T-helper 2 cell treated with Interferon-gamma antibody and Interleukin-4, amounts not matched to agents 5 μg/mL and 100 μg/mL, for 36 hours (primary cell): ENCODE measurements around the gene PLCH1.
"Not testable (repeated sequence)": the region's sequence is repeated elsewhere in the genome, so short reads cannot be mapped to it uniquely, and the experiment has no call there.

ENCODE experiments used
- DNase-seq: peaks from one replicate; pipeline ENCODE4 v3.0.0; 2021; ENCODE audit warnings: low spot score
- H3K27ac Mint-ChIP-seq: one replicate; pipeline ENCODE4 v1.8.0; 2021; ENCODE audit warnings: mild to moderate bottlenecking, mixed read lengths
- H3K27me3 Mint-ChIP-seq: one replicate; pipeline ENCODE4 v1.8.0; 2021; ENCODE audit warnings: low read depth, mixed read lengths
- H3K36me3 Mint-ChIP-seq: one replicate; pipeline ENCODE4 v1.8.0; 2021; ENCODE audit warnings: low read depth, mixed read lengths
- H3K4me1 Mint-ChIP-seq: one replicate; pipeline ENCODE4 v1.8.0; 2021; ENCODE audit warnings: low read depth, mixed read lengths
- H3K4me3 Mint-ChIP-seq: one replicate; pipeline ENCODE4 v1.8.0; 2022; ENCODE audit warnings: mild to moderate bottlenecking, moderate library complexity, mixed read lengths
- H3K9me3 Mint-ChIP-seq: one replicate; pipeline ENCODE4 v1.8.0; 2021; ENCODE audit warnings: mixed read lengths

PLCH1 gene

DNA sequence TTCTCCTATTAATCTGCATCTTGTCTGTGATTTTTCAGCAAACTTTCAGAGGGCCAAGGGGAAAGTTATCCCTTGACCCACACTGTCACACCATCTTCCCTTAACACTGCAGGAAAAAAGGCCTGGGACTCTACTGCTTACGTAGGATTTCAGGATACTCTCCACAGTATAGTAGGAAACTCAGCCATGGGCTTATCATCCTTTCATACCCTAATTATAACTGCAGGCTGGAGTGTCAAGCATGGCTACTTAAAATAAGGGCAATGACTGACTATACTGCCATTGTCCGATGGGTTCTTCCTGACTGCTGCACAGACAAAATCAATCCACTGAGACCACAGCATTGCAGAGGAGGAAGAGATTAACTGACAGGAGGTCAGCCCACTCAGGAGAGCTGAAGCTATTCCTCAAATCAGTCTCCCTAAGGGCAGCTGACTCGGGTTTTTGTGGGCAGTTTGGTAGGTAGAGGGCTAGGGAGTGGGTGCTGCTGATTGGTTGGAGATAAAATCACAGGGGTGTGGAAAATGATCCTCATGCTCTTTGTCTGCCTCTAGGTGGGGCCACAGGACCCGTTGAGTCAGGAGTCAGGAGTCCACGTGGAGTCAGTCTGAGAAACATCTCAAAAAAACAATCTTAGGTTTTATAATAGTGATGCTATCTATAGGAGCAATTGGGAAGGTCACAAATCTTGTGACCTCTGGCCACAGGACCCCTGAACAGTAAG is 333.2 kb downstream of the PLCH1 start:
- H3K4me3 Mint-ChIP-seq, result no peak overlapping the region

GRCh38 chr3:155409336-155409735 is 335.5 kb downstream of the PLCH1 start:
- Mint-ChIP-seq H3K4me3 (no peak overlapping the region), H3K27ac (no peak overlapping the region), H3K9me3 (no peaks in the 10 kb centered on the region), H3K4me1 (peaks cover 2% of the 10 kb centered on the region), H3K36me3 (no peaks in the 10 kb centered on the region), H3K27me3 (no peaks in the 10 kb centered on the region)
- DNase-seq, result no peak

More for the DNA sequence above, 333.2 kb downstream of the PLCH1 start:
- no peaks in the 10 kb centered on the region for H3K27me3 Mint-ChIP-seq
- H3K27ac Mint-ChIP-seq, result no peak overlapping the region
- H3K4me1 Mint-ChIP-seq, result peaks cover 2% of the 10 kb centered on the region
- DNase-seq, result peak; percentile 6
- H3K36me3 Mint-ChIP-seq, result no peaks in the 10 kb centered on the region
- H3K9me3 Mint-ChIP-seq, result no peaks in the 10 kb centered on the region

DNA sequence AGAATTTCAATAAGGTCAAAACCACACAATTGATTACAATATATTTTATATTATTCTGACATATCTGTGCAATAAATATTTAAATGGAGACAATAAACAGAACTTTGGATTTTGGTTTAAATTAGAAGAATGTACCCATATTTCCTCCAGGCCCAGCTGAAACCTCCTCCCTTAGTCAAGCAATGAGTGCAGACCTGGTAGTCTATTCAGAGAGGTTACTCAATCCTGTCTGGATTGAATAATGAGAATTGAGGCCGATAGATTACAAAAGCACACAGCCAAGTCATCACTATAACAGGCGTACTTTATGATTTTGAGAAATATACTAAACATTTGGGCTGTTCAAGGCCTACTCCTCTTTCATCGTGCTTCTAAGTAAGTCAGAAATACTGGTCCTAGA is 336.9 kb downstream of the PLCH1 start:
- H3K4me3 Mint-ChIP-seq, result no peak overlapping the region
- no peaks in the 10 kb centered on the region for H3K27me3 Mint-ChIP-seq
- DNase-seq, result no peak
- H3K9me3 Mint-ChIP-seq, result no peaks in the 10 kb centered on the region
- peaks cover 2% of the 10 kb centered on the region for H3K4me1 Mint-ChIP-seq
- H3K36me3 Mint-ChIP-seq, result no peaks in the 10 kb centered on the region
- no peak overlapping the region for H3K27ac Mint-ChIP-seq

- Mint-ChIP-seq H3K9me3 (no peaks in the 10 kb centered on the region), H3K27ac (no peak overlapping the region), H3K4me1 (peaks cover 2% of the 10 kb centered on the region), H3K4me3 (no peak overlapping the region), H3K27me3 (no peaks in the 10 kb centered on the region), H3K36me3 (no peaks in the 10 kb centered on the region)
- DNase-seq, result no peak
Observed at GRCh38 chr3:155407331-155407730, 337.5 kb downstream of the PLCH1 start.

DNA sequence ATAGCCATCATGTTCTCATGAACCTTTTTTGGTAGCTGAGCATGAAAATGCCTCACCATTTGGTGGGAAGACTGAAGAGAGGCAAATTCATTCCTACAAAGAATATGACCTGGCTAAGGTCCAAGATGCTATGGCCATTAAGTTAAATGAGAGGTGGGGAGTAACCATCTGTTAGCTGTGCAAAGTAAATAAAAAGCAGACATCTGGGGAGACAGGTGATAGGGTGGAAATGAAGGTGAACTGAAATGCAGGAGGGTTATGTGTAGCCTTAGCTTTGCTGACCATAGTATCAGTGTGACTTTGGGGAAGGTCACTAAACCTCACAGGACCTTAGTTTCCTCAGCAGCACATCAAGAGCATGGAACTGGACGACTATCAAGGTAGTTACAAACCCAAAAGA is 340.4 kb downstream of the PLCH1 start:
- H3K27me3 Mint-ChIP-seq, result no peaks in the 10 kb centered on the region
- H3K36me3 Mint-ChIP-seq, result no peaks in the 10 kb centered on the region
- H3K27ac Mint-ChIP-seq, result no peak overlapping the region
- no peak overlapping the region for H3K4me3 Mint-ChIP-seq
- DNase-seq, result no peak
- H3K4me1 Mint-ChIP-seq, result no peaks in the 10 kb centered on the region
- no peaks in the 10 kb centered on the region for H3K9me3 Mint-ChIP-seq

DNA sequence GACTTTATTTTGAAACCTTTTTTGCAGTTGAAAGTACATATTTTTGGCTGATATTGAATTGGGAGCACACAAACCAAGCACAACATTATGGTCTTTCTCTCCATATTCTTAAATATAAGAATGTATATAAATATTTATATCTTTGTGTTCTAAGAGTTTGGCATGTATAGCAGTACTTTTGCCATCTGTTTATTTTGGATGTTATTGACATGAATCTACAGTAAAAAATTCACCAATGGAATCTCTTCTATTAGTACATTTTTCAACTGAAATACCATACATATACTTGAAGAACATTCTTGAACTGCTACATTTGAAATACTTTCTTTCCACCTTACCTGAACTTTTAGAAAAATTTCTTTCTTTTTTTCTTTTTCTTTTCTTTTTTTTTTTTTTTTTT is 342.2 kb downstream of the PLCH1 start:
- Mint-ChIP-seq H3K4me1 (no peaks in the 10 kb centered on the region), H3K27me3 (no peaks in the 10 kb centered on the region), H3K4me3 (no peak overlapping the region), H3K27ac (no peak overlapping the region), H3K36me3 (no peaks in the 10 kb centered on the region), H3K9me3 (no peaks in the 10 kb centered on the region)
- no peak for DNase-seq

DNA sequence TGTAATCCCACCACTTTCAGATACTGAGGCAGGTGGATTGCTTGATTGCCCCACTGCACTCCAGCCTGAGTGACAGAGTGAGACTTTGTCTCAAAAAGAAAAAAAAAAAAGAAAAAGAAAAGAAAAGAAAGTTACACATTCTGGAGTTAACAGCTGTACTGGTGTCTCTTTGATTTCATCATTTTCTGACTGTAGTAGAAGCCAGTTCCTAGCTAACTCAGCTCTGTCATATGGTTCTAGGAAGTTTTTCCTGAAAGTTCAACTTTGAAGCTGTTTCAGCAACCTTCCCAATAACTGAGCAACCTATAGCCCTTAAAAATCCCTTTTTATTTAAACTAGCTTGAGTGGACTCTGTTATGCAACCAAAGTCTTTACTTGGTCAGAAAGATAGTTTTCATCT is 346.8 kb downstream of the PLCH1 start:
- no peak overlapping the region for H3K27ac Mint-ChIP-seq
- H3K9me3 Mint-ChIP-seq, result peaks cover 11% of the 10 kb centered on the region
- H3K36me3 Mint-ChIP-seq, result no peaks in the 10 kb centered on the region
- H3K27me3 Mint-ChIP-seq, result no peaks in the 10 kb centered on the region
- H3K4me3 Mint-ChIP-seq, result no peak overlapping the region
- no peak for DNase-seq
- H3K4me1 Mint-ChIP-seq, result no peaks in the 10 kb centered on the region

DNA sequence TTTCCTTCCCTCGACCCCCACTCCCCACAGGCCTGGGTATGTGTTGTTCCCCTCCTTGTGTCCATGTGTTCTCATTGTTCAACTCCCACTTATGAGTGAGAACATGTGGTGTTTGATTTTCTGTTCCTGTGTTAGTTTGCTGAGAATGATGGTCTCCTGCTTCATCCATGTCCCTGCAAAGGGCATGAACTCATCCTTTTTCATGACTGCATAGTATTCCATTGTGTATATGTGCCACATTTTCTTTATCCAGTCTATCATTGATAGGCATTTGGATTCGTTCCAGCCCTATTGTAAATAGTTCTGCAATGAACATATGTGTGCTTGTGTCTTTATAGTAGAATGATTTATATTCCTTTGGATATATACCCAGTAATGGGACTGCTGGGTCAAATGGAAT is 350.0 kb downstream of the PLCH1 start:
- not testable (repeated sequence) for DNase-seq, H3K4me1 Mint-ChIP-seq, H3K27ac Mint-ChIP-seq, H3K36me3 Mint-ChIP-seq, H3K27me3 Mint-ChIP-seq, H3K4me3 Mint-ChIP-seq
- H3K9me3 Mint-ChIP-seq, result peaks cover 11% of the 10 kb centered on the region

- Mint-ChIP-seq H3K27ac (no peak overlapping the region), H3K27me3 (no peaks in the 10 kb centered on the region), H3K36me3 (no peaks in the 10 kb centered on the region), H3K9me3 (peaks cover 11% of the 10 kb centered on the region), H3K4me1 (no peaks in the 10 kb centered on the region), H3K4me3 (no peak overlapping the region)
- DNase-seq, result no peak
Observed at GRCh38 chr3:155394240-155394639, 350.6 kb downstream of the PLCH1 start.

- H3K4me3 Mint-ChIP-seq, result no peak overlapping the region
- peaks cover 11% of the 10 kb centered on the region for H3K9me3 Mint-ChIP-seq
- no peak overlapping the region for H3K27ac Mint-ChIP-seq
- no peaks in the 10 kb centered on the region for H3K36me3 Mint-ChIP-seq
- no peak for DNase-seq
- H3K27me3 Mint-ChIP-seq, result peaks cover 3% of the 10 kb centered on the region
- H3K4me1 Mint-ChIP-seq, result no peaks in the 10 kb centered on the region
Observed at GRCh38 chr3:155393316-155393715, 351.6 kb downstream of the PLCH1 start.

DNA sequence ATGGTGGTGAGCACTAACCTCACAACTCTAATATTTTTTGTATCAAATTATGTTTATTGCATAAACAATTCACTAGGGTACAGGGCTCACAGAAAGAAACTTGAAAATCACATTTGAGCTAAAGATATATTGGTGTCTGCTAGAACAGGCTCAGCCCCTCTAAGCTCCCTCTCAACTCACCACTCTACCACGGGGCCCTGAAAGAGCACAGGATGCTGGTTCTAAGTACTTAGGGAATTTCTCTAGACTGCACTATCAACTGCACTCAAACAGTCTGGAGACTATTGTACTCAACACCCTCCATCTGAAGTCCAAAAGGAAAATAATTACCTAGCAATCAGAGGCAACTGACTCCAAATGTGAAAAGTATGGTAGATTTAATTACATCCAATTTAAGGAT is 352.7 kb downstream of the PLCH1 start:
- H3K4me1 Mint-ChIP-seq, result no peaks in the 10 kb centered on the region
- no peak overlapping the region for H3K4me3 Mint-ChIP-seq
- no peaks in the 10 kb centered on the region for H3K36me3 Mint-ChIP-seq
- no peak overlapping the region for H3K27ac Mint-ChIP-seq
- peaks cover 5% of the 10 kb centered on the region for H3K27me3 Mint-ChIP-seq
- no peak for DNase-seq
- peaks cover 11% of the 10 kb centered on the region for H3K9me3 Mint-ChIP-seq

DNA sequence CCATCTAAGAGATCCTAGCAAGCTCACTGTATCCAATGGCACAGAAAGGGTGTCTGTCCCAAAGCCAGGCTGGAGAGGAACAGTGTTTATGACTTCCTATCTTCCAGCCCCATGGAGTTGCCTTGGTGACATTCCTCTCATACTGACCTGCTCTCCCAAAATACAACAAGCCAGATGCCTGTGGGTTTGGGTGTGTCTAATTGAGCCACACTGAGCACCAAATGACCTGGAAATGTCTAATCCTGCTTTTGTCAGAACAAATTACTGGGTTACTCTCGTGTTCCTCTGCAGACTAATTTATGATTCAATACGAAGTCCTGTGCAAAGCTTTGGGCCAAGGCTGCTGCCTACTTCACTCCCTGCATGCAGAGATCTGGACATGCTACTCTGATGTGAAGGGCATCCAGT is 353.3 kb downstream of the PLCH1 start:
- Mint-ChIP-seq H3K36me3 (no peaks in the 10 kb centered on the region), H3K9me3 (peaks cover 11% of the 10 kb centered on the region), H3K27ac (no peak overlapping the region), H3K4me1 (no peaks in the 10 kb centered on the region), H3K27me3 (peaks cover 5% of the 10 kb centered on the region), H3K4me3 (no peak overlapping the region)
- DNase-seq, result no peak

GRCh38 chr3:155391104-155391503 is 353.8 kb downstream of the PLCH1 start:
- no peaks in the 10 kb centered on the region for H3K36me3 Mint-ChIP-seq
- peaks cover 11% of the 10 kb centered on the region for H3K9me3 Mint-ChIP-seq
- DNase-seq, result no peak
- H3K4me3 Mint-ChIP-seq, result no peak overlapping the region
- no peaks in the 10 kb centered on the region for H3K4me1 Mint-ChIP-seq
- H3K27ac Mint-ChIP-seq, result no peak overlapping the region
- H3K27me3 Mint-ChIP-seq, result peaks cover 5% of the 10 kb centered on the region

DNA sequence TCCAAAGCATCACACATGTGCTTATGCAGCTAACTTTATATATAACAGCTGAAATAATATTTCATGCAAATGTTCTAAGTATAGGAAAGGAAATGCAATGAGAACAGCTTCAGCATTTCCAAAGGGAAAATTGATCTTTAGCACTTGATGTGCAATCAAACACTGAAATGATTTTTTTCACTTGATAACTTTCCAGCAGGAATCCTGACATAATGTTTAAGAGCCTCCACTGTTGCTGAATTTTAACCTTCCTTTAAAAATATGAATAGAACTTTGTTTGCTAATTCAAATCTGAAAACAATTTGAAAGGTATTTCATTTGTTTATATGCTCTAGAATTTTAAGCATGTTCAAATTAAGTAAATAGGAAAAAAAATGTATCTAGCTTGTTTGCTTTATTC is 354.5 kb downstream of the PLCH1 start:
- Mint-ChIP-seq H3K4me1 (no peaks in the 10 kb centered on the region), H3K27me3 (peaks cover 5% of the 10 kb centered on the region), H3K27ac (no peak overlapping the region), H3K9me3 (peaks cover 7% of the 10 kb centered on the region), H3K4me3 (no peak overlapping the region), H3K36me3 (no peaks in the 10 kb centered on the region)
- DNase-seq, result no peak

DNA sequence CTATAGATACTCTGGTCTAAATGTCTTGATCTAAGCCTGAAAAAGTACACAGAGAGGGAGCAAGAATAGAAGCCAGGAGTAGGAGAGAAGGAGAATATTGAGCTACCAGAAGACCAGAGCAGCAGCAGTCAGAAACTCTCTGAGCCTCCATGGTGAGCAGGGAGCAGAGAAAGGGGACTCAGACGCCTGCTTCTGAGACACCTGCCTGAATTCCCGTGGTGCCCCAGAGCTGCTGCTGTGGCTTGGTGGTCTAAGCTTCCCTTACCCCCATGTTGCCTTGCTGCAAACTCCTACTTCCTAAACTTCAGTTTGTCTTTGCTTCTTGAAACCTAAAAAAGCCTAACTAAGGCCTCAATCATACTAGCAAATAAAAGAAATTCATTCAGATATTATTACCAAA is 356.5 kb downstream of the PLCH1 start:
- Mint-ChIP-seq H3K27ac (no peak overlapping the region), H3K4me1 (no peaks in the 10 kb centered on the region), H3K27me3 (peaks cover 5% of the 10 kb centered on the region), H3K9me3 (no peaks in the 10 kb centered on the region), H3K4me3 (no peak overlapping the region), H3K36me3 (no peaks in the 10 kb centered on the region)
- DNase-seq, result no peak
